Ramos (cell line): ENCODE results near the gene OPRPN.

Experiments
- in situ Hi-C: fragments of 300-500 bp; cut with MboI; formaldehyde crosslinking; loops from one replicate; pipeline ENCODE4 v1.14.3; 2022; ENCODE audit warnings: low sequenced_read_pairs; ENCODE audit not compliant: unreplicated experiment

The OPRPN gene, protein sequence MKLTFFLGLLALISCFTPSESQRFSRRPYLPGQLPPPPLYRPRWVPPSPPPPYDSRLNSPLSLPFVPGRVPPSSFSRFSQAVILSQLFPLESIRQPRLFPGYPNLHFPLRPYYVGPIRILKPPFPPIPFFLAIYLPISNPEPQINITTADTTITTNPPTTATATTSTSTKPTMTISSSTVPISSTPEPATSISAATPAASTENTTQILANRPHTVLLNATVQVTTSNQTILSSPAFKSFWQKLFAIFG

DNA sequence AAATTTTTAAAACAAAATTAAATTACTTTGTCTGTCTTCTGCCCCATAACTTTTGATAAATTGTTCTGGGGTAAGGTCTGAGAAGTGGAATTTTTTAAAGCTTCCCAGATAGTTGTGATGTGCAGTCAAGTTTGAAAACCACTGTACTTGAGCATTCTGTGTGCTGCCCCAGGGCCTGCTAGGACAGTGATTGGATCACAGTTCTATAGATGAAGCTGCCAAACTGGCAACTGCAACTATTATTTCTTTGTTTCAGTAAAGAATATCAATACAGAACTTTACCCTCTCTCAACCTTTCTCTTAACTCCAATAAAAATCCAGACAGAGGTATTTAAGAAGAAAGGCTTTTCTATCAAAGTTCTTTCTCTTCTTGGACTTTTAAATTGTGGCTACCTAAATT, at the start of gene OPRPN:
Gene OPRPN (plus strand): TSS at position 361 of the 400 bp plus-strand sequence. CDS start 1,346 bp downstream, outside the sequence.
- in situ Hi-C loops = no loop called here

GRCh38 chr4:70356185-70356584, 41.6 kb upstream of the OPRPN start:
- in situ Hi-C loops = no loop called here

GRCh38 chr4:70359115-70359661, 38.6 kb upstream of the OPRPN start:
- in situ Hi-C loops = no loop called here

GRCh38 chr4:70360460-70360859, 37.3 kb upstream of the OPRPN start, which contains the start of gene SMR3A:
Gene SMR3A, plus strand, starts transcription at chr4:70360760. Its CDS starts 1,356 bp downstream, at chr4:70362116.
- in situ Hi-C loops = no loop called here

DNA sequence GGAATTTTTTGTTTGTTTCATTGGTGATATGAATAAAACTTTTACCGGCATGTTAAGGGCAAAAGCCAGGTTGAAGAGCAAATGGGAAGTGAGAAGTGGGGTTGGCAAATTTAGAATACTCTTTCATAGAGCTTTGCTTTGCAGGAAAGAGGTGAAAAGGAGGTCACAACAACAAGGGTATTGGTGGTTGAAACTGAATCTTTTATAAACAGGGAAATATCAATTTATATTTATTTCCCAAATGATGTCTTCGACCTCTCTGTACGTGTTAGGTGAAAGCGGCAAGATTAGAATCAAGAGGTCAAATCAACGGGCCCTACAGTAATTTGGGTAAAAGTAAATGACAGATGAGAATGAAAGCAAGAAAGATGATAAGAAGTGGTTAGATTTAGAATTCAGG, 33.7 kb upstream of the OPRPN start:
- in situ Hi-C loops = no loop called here

GRCh38 chr4:70365479-70365878, 32.3 kb upstream of the OPRPN start:
- in situ Hi-C loops = no loop called here

- in situ Hi-C loops = no loop called here
Measured at GRCh38 chr4:70367813-70368212, 29.9 kb upstream of the OPRPN start.

DNA sequence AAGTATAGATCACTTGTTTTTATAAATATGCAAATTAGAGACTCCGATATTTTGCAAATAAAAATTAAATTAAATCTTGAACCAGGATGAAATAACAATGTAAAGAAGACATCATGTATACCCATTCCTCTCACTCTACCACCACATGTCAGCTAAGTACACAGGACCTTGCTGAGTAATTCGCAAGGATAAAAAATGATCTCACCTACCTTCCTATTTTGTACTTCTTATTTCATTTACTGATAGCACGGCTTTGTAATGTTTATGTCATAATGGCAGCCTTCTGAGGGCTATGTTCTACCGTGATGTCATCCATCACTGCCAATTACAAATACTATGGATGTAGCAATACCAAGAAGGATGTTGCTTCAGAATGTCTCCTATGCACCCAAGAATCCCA, 25.8 kb upstream of the OPRPN start:
- in situ Hi-C loops = no loop called here

DNA sequence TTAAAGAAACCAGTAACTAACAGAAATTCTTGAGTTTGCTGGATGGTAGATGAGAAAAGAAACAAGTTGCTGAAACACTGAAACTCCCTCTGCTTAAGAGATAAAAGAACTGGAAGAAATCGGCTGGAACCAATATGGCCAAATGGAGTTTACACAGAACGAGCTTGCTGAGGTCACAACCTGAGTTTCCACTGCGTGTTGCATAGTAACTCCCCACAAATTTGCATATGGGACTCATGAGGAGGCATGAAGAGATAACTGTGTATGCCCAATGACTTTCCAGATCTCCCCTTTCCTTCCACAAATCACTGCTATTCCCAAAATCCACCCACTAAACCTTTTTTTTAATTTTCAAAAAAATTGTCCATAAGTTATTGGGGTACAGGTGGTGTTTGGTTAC, 25.0 kb upstream of the OPRPN start:
- in situ Hi-C loops = no loop called here

GRCh38 chr4:70380578-70380977, 17.2 kb upstream of the OPRPN start:
- in situ Hi-C loops = no loop called here

DNA sequence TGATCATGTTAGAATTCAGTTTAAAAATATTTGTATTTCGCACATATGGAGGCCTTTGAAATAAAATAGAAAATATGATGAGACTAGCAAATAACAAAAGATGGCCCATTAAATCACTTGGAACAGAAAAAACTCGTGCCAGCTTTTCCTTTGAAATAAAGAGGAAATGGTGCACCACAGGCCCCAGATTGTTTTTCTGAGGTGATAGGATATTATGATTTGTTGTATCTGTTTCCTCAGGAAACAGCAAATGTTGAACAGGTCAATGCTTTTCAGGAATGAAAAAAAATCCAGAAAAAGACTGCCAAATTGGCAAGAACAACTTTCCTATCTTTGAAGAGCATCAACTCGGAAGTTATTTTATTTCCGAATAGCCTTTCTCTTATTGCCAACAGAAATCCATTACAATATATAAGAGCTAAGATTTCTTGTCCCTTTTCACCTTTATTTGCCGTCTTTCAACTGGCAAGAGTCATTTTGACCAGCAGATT, 15.0 kb upstream of the OPRPN start, which contains the start of gene SMR3B:
Gene SMR3B (plus strand): TSS at position 441 of the 491 bp plus-strand sequence. CDS start 1,380 bp downstream, outside the sequence.
- in situ Hi-C loops = no loop called here

DNA sequence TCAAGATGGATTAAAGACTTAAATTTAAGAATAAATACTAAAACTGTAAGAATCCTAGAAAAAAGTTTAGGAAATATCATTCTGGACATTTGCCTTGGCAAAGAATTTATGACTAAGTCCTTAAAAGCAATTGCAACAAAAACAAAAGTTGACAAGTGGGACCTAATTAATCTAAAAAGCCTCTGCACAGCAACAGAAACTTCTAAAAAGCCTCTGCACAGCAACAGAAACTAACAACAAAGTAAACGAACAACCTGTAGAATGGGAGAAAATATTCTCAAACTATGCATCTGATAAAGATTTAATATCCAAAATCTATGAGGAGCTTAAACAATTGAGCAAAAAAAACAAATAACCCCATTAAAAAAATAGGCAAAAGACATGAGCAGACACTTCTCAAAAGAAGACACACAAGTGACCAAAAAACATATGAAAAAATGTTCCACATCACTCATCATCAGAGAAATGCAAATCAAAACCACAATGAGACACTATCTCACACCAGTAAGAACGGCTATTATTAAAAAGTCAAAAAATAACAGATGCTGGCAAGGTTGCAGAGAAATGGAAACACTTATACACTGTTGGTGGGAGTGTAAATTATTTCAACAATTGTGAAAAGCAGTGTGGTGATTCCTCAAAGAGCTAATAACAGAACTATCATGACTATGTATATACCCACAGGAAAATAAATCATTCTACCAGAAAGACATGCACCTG, 5.5 kb upstream of the OPRPN start:
- in situ Hi-C loops = no loop called here

- in situ Hi-C loops = no loop called here
Measured at GRCh38 chr4:70399319-70399718, 1.6 kb downstream of the OPRPN start.

- in situ Hi-C loops = no loop called here
Measured at GRCh38 chr4:70402762-70403161, 5.0 kb downstream of the OPRPN start.

GRCh38 chr4:70405765-70406164, 8.0 kb downstream of the OPRPN start:
- in situ Hi-C loops = no loop called here

- in situ Hi-C loops = no loop called here
Measured at GRCh38 chr4:70425306-70425705, 27.6 kb downstream of the OPRPN start.

GRCh38 chr4:70426789-70427188, 29.0 kb downstream of the OPRPN start:
- in situ Hi-C loops = no loop called here

- in situ Hi-C loops = no loop called here
Measured at GRCh38 chr4:70437197-70437596, 39.5 kb downstream of the OPRPN start.

DNA sequence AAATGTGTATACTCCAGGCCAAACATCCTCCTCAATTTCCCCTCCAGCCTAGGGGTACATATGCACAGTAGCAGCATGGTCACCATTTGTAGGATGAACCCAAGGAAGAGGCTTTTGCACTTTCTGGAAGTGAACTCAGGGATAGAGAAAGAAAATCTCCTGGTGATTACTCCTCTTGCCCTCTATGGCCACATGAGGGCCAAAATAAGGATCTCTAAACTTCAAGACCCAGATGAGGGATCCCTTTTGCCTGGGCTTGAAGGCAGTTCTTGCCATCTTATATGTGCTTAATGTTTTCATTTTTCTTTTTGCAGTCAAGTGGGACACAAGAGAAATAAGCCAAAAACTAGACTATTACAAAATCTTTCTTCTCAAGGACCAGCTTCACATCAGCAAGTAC, 44.7 kb downstream of the OPRPN start:
- in situ Hi-C loops = no loop called here

DNA sequence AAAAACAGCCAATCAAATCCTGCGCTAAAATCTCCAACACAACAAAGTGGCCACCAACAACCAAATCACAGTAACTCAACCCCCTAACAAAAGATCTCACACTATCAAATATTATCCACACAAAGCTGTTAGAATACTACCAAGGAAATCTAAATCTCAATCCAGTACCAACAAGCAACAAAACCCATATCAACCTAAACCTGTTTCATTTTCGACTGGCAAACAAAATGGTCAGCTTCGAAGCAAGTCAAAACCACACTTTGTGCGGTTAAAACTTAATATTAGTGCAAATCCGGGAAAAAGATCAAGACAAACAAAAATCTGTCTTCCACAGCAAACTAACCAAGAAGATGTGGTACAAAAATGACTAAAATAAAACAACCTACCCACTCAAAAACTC, 45.6 kb downstream of the OPRPN start:
- in situ Hi-C loops = no loop called here

GRCh38 chr4:70449220-70449619, 51.5 kb downstream of the OPRPN start:
- in situ Hi-C loops = no loop called here
